Muscle layer of colon (tissue), 2 donors: Measurements from ENCODE around the gene SPATA6L.

ENCODE experiments used
- H3K27ac ChIP-seq: one replicate; pipeline ENCODE4 v1.7.0; 2013; ENCODE audit warnings: low read depth, mild to moderate bottlenecking, low read length, moderate library complexity
- H3K27me3 ChIP-seq, 2 donors: one replicate each; pipeline ENCODE4 v1.7.0; 2013; ENCODE audit warnings: low read length in 2 of 2, mild to moderate bottlenecking in 2 of 2; ENCODE audit not compliant: insufficient read depth in 2 of 2, control insufficient read depth in 1 of 2
- H3K36me3 ChIP-seq: one replicate; pipeline ENCODE4 v1.7.0; 2013; ENCODE audit warnings: mild to moderate bottlenecking, low read length; ENCODE audit not compliant: insufficient read depth
- H3K4me1 ChIP-seq: one replicate; pipeline ENCODE4 v1.7.0; 2013; ENCODE audit warnings: mild to moderate bottlenecking, low read length; ENCODE audit not compliant: insufficient read depth
- H3K4me3 ChIP-seq, 2 donors: one replicate each; pipeline ENCODE4 v1.7.0; 2013; ENCODE audit warnings: low read length in 2 of 2, low read depth in 1 of 2, mild to moderate bottlenecking in 1 of 2, moderate library complexity in 1 of 2
- H3K9ac ChIP-seq: one replicate; pipeline ENCODE4 v1.7.0; 2013; ENCODE audit warnings: low read length
- H3K9me3 ChIP-seq: one replicate; pipeline ENCODE4 v1.7.0; 2013; ENCODE audit warnings: mild to moderate bottlenecking, low read length
- donor health status: abdominal sarcoma.
- donor health status: Adenocarcinoma of cecum.

SPATA6L gene

GRCh38 chr9:4581861-4582565, 84.3 kb downstream of the SPATA6L start:
- H3K27ac ChIP-seq = no peak overlapping the region
- H3K9me3 ChIP-seq = no peaks in the 10 kb centered on the region
- no peak overlapping the region for H3K9ac ChIP-seq
- no peaks in the 10 kb centered on the region for H3K27me3 ChIP-seq
- H3K36me3 ChIP-seq = peaks cover 13% of the 10 kb centered on the region
- no peaks in the 10 kb centered on the region for H3K4me1 ChIP-seq
- H3K4me3 ChIP-seq = no peak overlapping the region

GRCh38 chr9:4581035-4581760, 85.1 kb downstream of the SPATA6L start:
- H3K27ac ChIP-seq = no peak overlapping the region
- no peak overlapping the region for H3K4me3 ChIP-seq
- peaks cover 21% of the 10 kb centered on the region for H3K36me3 ChIP-seq
- H3K27me3 ChIP-seq = no peaks in the 10 kb centered on the region
- H3K4me1 ChIP-seq = no peaks in the 10 kb centered on the region
- H3K9ac ChIP-seq = no peak overlapping the region
- H3K9me3 ChIP-seq = no peaks in the 10 kb centered on the region

- H3K4me1 ChIP-seq = no peaks in the 10 kb centered on the region
- H3K4me3 ChIP-seq = no peak overlapping the region
- H3K27me3 ChIP-seq = no peaks in the 10 kb centered on the region
- no peak overlapping the region for H3K9ac ChIP-seq
- H3K9me3 ChIP-seq = no peaks in the 10 kb centered on the region
- H3K27ac ChIP-seq = no peak overlapping the region
- H3K36me3 ChIP-seq = peaks cover 13% of the 10 kb centered on the region
Measured at GRCh38 chr9:4579001-4579400, 87.3 kb downstream of the SPATA6L start.

- Histone ChIP-seq H3K4me1 (no peaks in the 10 kb centered on the region), H3K27me3 (no peaks in the 10 kb centered on the region), H3K4me3 (no peak overlapping the region), H3K27ac (no peak overlapping the region), H3K9ac (no peak overlapping the region), H3K36me3 (peaks cover 8% of the 10 kb centered on the region), H3K9me3 (no peaks in the 10 kb centered on the region)
Measured at GRCh38 chr9:4576448-4576847, 89.8 kb downstream of the SPATA6L start.

GRCh38 chr9:4575997-4576396, 90.3 kb downstream of the SPATA6L start:
- H3K27me3 ChIP-seq = no peaks in the 10 kb centered on the region
- no peak overlapping the region for H3K4me3 ChIP-seq
- peaks cover 8% of the 10 kb centered on the region for H3K36me3 ChIP-seq
- H3K4me1 ChIP-seq = no peaks in the 10 kb centered on the region
- no peaks in the 10 kb centered on the region for H3K9me3 ChIP-seq
- no peak overlapping the region for H3K9ac ChIP-seq
- no peak overlapping the region for H3K27ac ChIP-seq

- Histone ChIP-seq H3K27ac (no peak overlapping the region), H3K9ac (no peak overlapping the region), H3K9me3 (no peaks in the 10 kb centered on the region), H3K36me3 (peaks cover 8% of the 10 kb centered on the region), H3K4me3 (no peak overlapping the region), H3K27me3 (no peaks in the 10 kb centered on the region), H3K4me1 (peaks cover 3% of the 10 kb centered on the region)
Measured at GRCh38 chr9:4574657-4575243, 91.5 kb downstream of the SPATA6L start.

- H3K4me1 ChIP-seq = peaks cover 12% of the 10 kb centered on the region
- no peak overlapping the region for H3K27ac ChIP-seq
Measured at GRCh38 chr9:4573634-4574389, 92.5 kb downstream of the SPATA6L start.

GRCh38 chr9:4573176-4573575, 93.1 kb downstream of the SPATA6L start:
- Histone ChIP-seq H3K27me3 (no peaks in the 10 kb centered on the region), H3K9ac (no peak overlapping the region), H3K4me3 (no peak overlapping the region), H3K36me3 (peaks cover 8% of the 10 kb centered on the region), H3K4me1 (peaks cover 13% of the 10 kb centered on the region), H3K27ac (no peak overlapping the region), H3K9me3 (no peaks in the 10 kb centered on the region)

More at GRCh38 chr9:4573634-4574389, 92.5 kb downstream of the SPATA6L start:
- Histone ChIP-seq H3K9me3 (no peaks in the 10 kb centered on the region), H3K27me3 (no peaks in the 10 kb centered on the region), H3K36me3 (peaks cover 8% of the 10 kb centered on the region), H3K4me3 (no peak overlapping the region), H3K9ac (no peak overlapping the region)

GRCh38 chr9:4572184-4572826, 94.0 kb downstream of the SPATA6L start:
- H3K27me3 ChIP-seq = no peaks in the 10 kb centered on the region
- peaks cover 13% of the 10 kb centered on the region for H3K4me1 ChIP-seq
- no peak overlapping the region for H3K9ac ChIP-seq
- no peak overlapping the region for H3K27ac ChIP-seq
- no peaks in the 10 kb centered on the region for H3K9me3 ChIP-seq
- peaks cover 8% of the 10 kb centered on the region for H3K36me3 ChIP-seq
- H3K4me3 ChIP-seq = no peak overlapping the region

GRCh38 chr9:4569101-4569500, 97.2 kb downstream of the SPATA6L start:
- H3K9ac ChIP-seq = no peak overlapping the region
- H3K27me3 ChIP-seq = no peaks in the 10 kb centered on the region
- H3K4me1 ChIP-seq = peaks cover 13% of the 10 kb centered on the region
- H3K4me3 ChIP-seq = no peak overlapping the region
- H3K27ac ChIP-seq = no peak overlapping the region
- no peaks in the 10 kb centered on the region for H3K9me3 ChIP-seq
- H3K36me3 ChIP-seq = no peaks in the 10 kb centered on the region

GRCh38 chr9:4567601-4568000, 98.7 kb downstream of the SPATA6L start:
- Histone ChIP-seq H3K9me3 (no peaks in the 10 kb centered on the region), H3K27ac (no peak overlapping the region), H3K36me3 (no peaks in the 10 kb centered on the region), H3K27me3 (no peaks in the 10 kb centered on the region), H3K4me3 (no peak overlapping the region), H3K9ac (no peak overlapping the region), H3K4me1 (peaks cover 13% of the 10 kb centered on the region)
